ENCODE data around the gene LMNTD1. TPM values are rescaled to one million over a fixed set of nuclear protein-coding genes. Genes with fewer than 3 reads are reported as not detected.

Gene LMNTD1
- total and polyA plus RNA-seq, 2 of the 4 experiments (the other 2 are of a cell fraction) = 1.5 to 4.3 TPM

- POLR2A ChIA-PET (ENCODE audit: unreplicated experiment) = no interaction called here
Measured at GRCh38 chr12:25504744-25505143, 48.3 kb downstream of the LMNTD1 start.

More at GRCh38 chr12:25504744-25505143, 48.3 kb downstream of the LMNTD1 start:
- Histone ChIP-seq H4K5ac (ENCODE audit: low read depth, low read length) (no peak overlapping the region), H4K91ac (ENCODE audit: insufficient read depth, low read depth, low read length) (no peak overlapping the region), H3K9me1 (ENCODE audit: insufficient read depth, low read length) (no peaks in the 10 kb centered on the region), H3K36me3 (ENCODE audit: control insufficient read depth, insufficient read depth, low read length) (no peaks in the 10 kb centered on the region), H3K9me3 (ENCODE audit: control insufficient read depth, insufficient read depth, low read length) (no peaks in the 10 kb centered on the region), H3K56ac (ENCODE audit: extremely low read depth, insufficient read depth, low read length) (no peak overlapping the region), H3K9ac (ENCODE audit: low read depth, low read length) (no peak overlapping the region), H3K14ac (replicated peaks; ENCODE audit: low read depth, low read length) (no peak overlapping the region), H3K4me3 (ENCODE audit: insufficient read depth, low read depth, low read length) (no peak overlapping the region), H3K4me2 (ENCODE audit: low read depth, low read length) (no peak overlapping the region), H3K4me1 (ENCODE audit: control insufficient read depth, insufficient read depth, low read length) (no peaks in the 10 kb centered on the region), H2AK9ac (replicated peaks; ENCODE audit: low read depth, low read length, poor library complexity) (no peak overlapping the region), H4K20me1 (ENCODE audit: insufficient read depth, low read length) (no peaks in the 10 kb centered on the region), H3K18ac (ENCODE audit: low read depth, low read length) (no peak overlapping the region), H2BK120ac (ENCODE audit: low read depth, low read length) (no peak overlapping the region), H2BK20ac (ENCODE audit: low read depth, low read length) (no peak overlapping the region), H2BK5ac (ENCODE audit: low read depth, low read length, poor library complexity, severe bottlenecking) (no peak overlapping the region), H3K23ac (ENCODE audit: low read depth, low read length) (no peak overlapping the region), H4K8ac (ENCODE audit: low read depth in 2 of 2, low read length in 2 of 2) (no peak overlapping the region), H2AK5ac (ENCODE audit: low read depth, low read length) (no peak overlapping the region), H2BK15ac (ENCODE audit: low read depth, low read length) (no peak overlapping the region), H3K79me1 (ENCODE audit: low read depth in 1 of 2, low read length in 2 of 2) (no peaks in the 10 kb centered on the region), H3K4ac (ENCODE audit: low read depth, low read length) (no peak overlapping the region), H3K27ac (ENCODE audit: insufficient read depth, low read length) (no peak overlapping the region), H3K27me3 (ENCODE audit: control insufficient read depth, insufficient read depth, low read length) (no peaks in the 10 kb centered on the region), H2AFZ (replicated peaks; ENCODE audit: low read length, poor library complexity) (no peak overlapping the region)
- dilution Hi-C loops (cut with HindIII; ENCODE audit: low sequenced_read_pairs, unreplicated experiment) (no loop called here), in situ Hi-C loops (cut with MboI; ENCODE audit: low sequenced_read_pairs) (no loop called here), intact Hi-C loops (cut with micrococcal nuclease) (no loop called here)
- DNase-seq (no peak), ATAC-seq (ENCODE audit: low read depth) (no peak)
- TF ChIP-seq CEBPB (IDR thresholded peaks at IDR 0.05; ENCODE audit: low read depth, low read length) = no peak
- no peak for TF ChIP-seq SMC3 (IDR thresholded peaks at IDR 0.05; ENCODE audit: low read depth, low read length)
- no peak for TF ChIP-seq RAD21 (IDR thresholded peaks at IDR 0.05; ENCODE audit: low read length)
- no peak for TF ChIP-seq MAFK (IDR thresholded peaks at IDR 0.05; ENCODE audit: low read depth, low read length)
- no peak for TF ChIP-seq MXI1 (IDR thresholded peaks at IDR 0.05; ENCODE audit: borderline replicate concordance, low read depth, low read length)
- TF ChIP-seq CTCF (conservative IDR thresholded peaks at IDR 0.05; ENCODE audit: low read depth, low read length) = no peak
- no peak for TF ChIP-seq FOS (IDR thresholded peaks at IDR 0.05; ENCODE audit: low read depth, low read length)
- no peak for TF ChIP-seq ELK1 (IDR thresholded peaks at IDR 0.05; ENCODE audit: borderline replicate concordance, low read depth, low read length)
- no peak for TF ChIP-seq RFX5 (IDR thresholded peaks at IDR 0.05; ENCODE audit: low read depth, low read length)
- no peak for TF ChIP-seq NFE2L2 (IDR thresholded peaks at IDR 0.05; ENCODE audit: low read depth, low read length)
- TF ChIP-seq MAZ (IDR thresholded peaks at IDR 0.05; ENCODE audit: borderline replicate concordance, low read depth, low read length) = no peak
- no peak for TF ChIP-seq CHD1 (IDR thresholded peaks at IDR 0.05; ENCODE audit: low read depth, low read length)
- no peak for TF ChIP-seq USF2 (IDR thresholded peaks at IDR 0.05; ENCODE audit: low read depth, low read length)
- TF ChIP-seq BHLHE40 (IDR thresholded peaks at IDR 0.05; ENCODE audit: low read depth, low read length) = no peak
- TF ChIP-seq POLR2A (IDR thresholded peaks at IDR 0.05; ENCODE audit: low read depth, low read length) = no peak
- no peak for TF ChIP-seq RCOR1 (IDR thresholded peaks at IDR 0.05; ENCODE audit: insufficient replicate concordance, low read length)
- WGBS, 2 experiments (ENCODE audit: extremely low coverage in 2 of 2, insufficient read length in 1 of 2) = no CpG with 5 or more reads among the region's 1 CpG
- no TSS peak for BruUV-seq (replicated peaks)
- CTCF ChIA-PET = no interaction called here

Data from IMR-90 (cell line).